Loucy (cell line): Measurements from ENCODE around the gene SLC39A1.

Source experiments
- H2AFZ ChIP-seq: fragments of 200-600 bp; sonication (generic); 2 replicates; pipeline ENCODE4 v1.6.0; 2016; ENCODE audit warnings: antibody characterized with exemption, mild to moderate bottlenecking, low read length, moderate library complexity
- H3F3A ChIP-seq: fragments of 200-600 bp; 2 replicates; pipeline ENCODE4 v1.6.0; 2016; ENCODE audit warnings: antibody characterized with exemption, low read depth, mild to moderate bottlenecking
- H3K27me3 ChIP-seq: fragments of 200-600 bp; sonication (generic); 2 replicates; pipeline ENCODE4 v1.6.1; 2014; ENCODE audit warnings: low read length, mild to moderate bottlenecking; ENCODE audit not compliant: insufficient read depth, poor library complexity, severe bottlenecking
- H3K36me3 ChIP-seq: fragments of 200-600 bp; sonication (generic); 2 replicates; pipeline ENCODE4 v1.6.1; 2016; ENCODE audit warnings: low read length; ENCODE audit not compliant: insufficient read depth
- H3K4me1 ChIP-seq: fragments of 200-600 bp; sonication (generic); 2 replicates; pipeline ENCODE4 v1.5.1; 2014; ENCODE audit warnings: low read length, mild to moderate bottlenecking; ENCODE audit not compliant: insufficient read depth, poor library complexity, severe bottlenecking
- H3K4me2 ChIP-seq: fragments of 200-600 bp; sonication (generic); 2 replicates; pipeline ENCODE4 v1.6.0; 2014; ENCODE audit warnings: antibody characterized with exemption, low read length, low read depth, mild to moderate bottlenecking; ENCODE audit not compliant: poor library complexity, severe bottlenecking
- H3K4me3 ChIP-seq: fragments of 200-600 bp; sonication (generic); 2 replicates; pipeline ENCODE4 v1.5.1; 2014; ENCODE audit warnings: low read length, mild to moderate bottlenecking, mixed read lengths; ENCODE audit not compliant: poor library complexity, severe bottlenecking
- H3K79me2 ChIP-seq: fragments of 200-600 bp; sonication (generic); 2 replicates; pipeline ENCODE4 v1.6.1; 2014; ENCODE audit warnings: low read length; ENCODE audit not compliant: insufficient read depth
- H3K9ac ChIP-seq: fragments of 200-600 bp; sonication (generic); 2 replicates; pipeline ENCODE4 v1.6.0; 2014; ENCODE audit warnings: mild to moderate bottlenecking, low read depth, low read length, moderate library complexity; ENCODE audit not compliant: poor library complexity, severe bottlenecking
- H3K9me2 ChIP-seq: fragments of 200-600 bp; sonication (generic); replicated peaks from 2 replicates; pipeline ENCODE4 v1.6.1; 2016; ENCODE audit warnings: low read depth, low read length, mixed read lengths
- H3K9me3 ChIP-seq: fragments of 200-600 bp; sonication (generic); 2 replicates; pipeline ENCODE4 v1.6.1; 2014; ENCODE audit warnings: mild to moderate bottlenecking, antibody characterized with exemption, low read length, low read depth; ENCODE audit not compliant: insufficient read depth
- H4K20me1 ChIP-seq: fragments of 200-600 bp; sonication (generic); 2 replicates; pipeline ENCODE4 v1.6.0; 2014; ENCODE audit warnings: antibody characterized with exemption, low read length, mild to moderate bottlenecking; ENCODE audit not compliant: insufficient read depth, poor library complexity, severe bottlenecking
- CTCF ChIP-seq: fragments of 200-600 bp; sonication (generic); conservative IDR thresholded peaks from 2 replicates; pipeline ENCODE4 v1.5.1; 2014; ENCODE audit warnings: mild to moderate bottlenecking, antibody characterized with exemption, low read length
- EZH2phosphoT487 ChIP-seq: fragments of 200-600 bp; IDR thresholded peaks from 2 replicates; pipeline ENCODE4 v1.6.1; 2018; ENCODE audit warnings: antibody characterized with exemption, mild to moderate bottlenecking, moderate library complexity, borderline replicate concordance

The SLC39A1 gene

GRCh38 chr1:153936011-153936802, 27.1 kb downstream of the SLC39A1 start:
- TF ChIP-seq CTCF = no peak
- no peak for TF ChIP-seq EZH2phosphoT487
- no peaks in the 10 kb centered on the region for H3K4me1 ChIP-seq
- no peak overlapping the region for H3K4me3 ChIP-seq
- peaks cover 51% of the 10 kb centered on the region; the same call in 1 of the 2 replicates for H3K36me3 ChIP-seq
- H3K79me2 ChIP-seq = no peaks in the 10 kb centered on the region
- H3K9ac ChIP-seq = no peak overlapping the region
- no peaks in the 10 kb centered on the region for H3K9me2 ChIP-seq
- H4K20me1 ChIP-seq = no peaks in the 10 kb centered on the region
- H3F3A ChIP-seq = no peaks in the 10 kb centered on the region
- H3K4me2 ChIP-seq = no peak overlapping the region
- no peaks in the 10 kb centered on the region for H3K27me3 ChIP-seq
- no peak overlapping the region for H2AFZ ChIP-seq
- no peaks in the 10 kb centered on the region for H3K9me3 ChIP-seq

GRCh38 chr1:153934746-153935145, 28.6 kb downstream of the SLC39A1 start:
- Histone ChIP-seq H2AFZ (no peak overlapping the region), H3K27me3 (no peaks in the 10 kb centered on the region), H3K4me3 (no peak overlapping the region), H3K9me2 (no peaks in the 10 kb centered on the region), H3K9ac (no peak overlapping the region), H3K9me3 (no peaks in the 10 kb centered on the region), H3K4me1 (no peaks in the 10 kb centered on the region), H3K4me2 (no peak overlapping the region), H3F3A (no peaks in the 10 kb centered on the region), H3K79me2 (no peaks in the 10 kb centered on the region), H3K36me3 (peaks cover 40% of the 10 kb centered on the region; the same call in 1 of the 2 replicates), H4K20me1 (no peaks in the 10 kb centered on the region)
- TF ChIP-seq CTCF (no peak), EZH2phosphoT487 (no peak)

DNA sequence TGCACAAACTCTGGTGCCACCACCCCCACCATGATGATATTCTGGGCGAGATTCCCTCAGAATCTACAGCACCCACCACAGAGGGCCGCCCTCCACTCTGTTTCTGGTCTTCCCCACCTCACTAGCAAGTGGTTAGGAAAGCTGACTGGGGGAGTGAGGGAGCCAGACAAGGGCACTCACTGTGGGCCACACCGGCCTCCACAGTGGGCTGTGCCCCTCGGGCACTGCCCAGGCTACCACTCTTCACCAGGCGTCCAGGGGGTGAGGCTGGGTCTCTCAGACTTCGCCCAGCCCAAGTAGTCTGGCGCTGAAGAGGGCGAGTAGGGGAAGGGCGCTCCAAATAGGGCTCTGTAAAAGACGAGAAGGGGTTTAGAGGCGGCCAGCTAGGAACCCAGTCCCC, 29.4 kb downstream of the SLC39A1 start:
- H3K36me3 ChIP-seq = peaks cover 35% of the 10 kb centered on the region; the same call in 1 of the 2 replicates
- H2AFZ ChIP-seq = no peak overlapping the region
- no peaks in the 10 kb centered on the region for H3K9me2 ChIP-seq
- H3K27me3 ChIP-seq = no peaks in the 10 kb centered on the region
- no peak overlapping the region for H3K4me3 ChIP-seq
- no peak overlapping the region for H3K9ac ChIP-seq
- H4K20me1 ChIP-seq = no peaks in the 10 kb centered on the region
- H3K4me1 ChIP-seq = no peaks in the 10 kb centered on the region
- TF ChIP-seq CTCF = no peak
- no peak for TF ChIP-seq EZH2phosphoT487
- no peak overlapping the region for H3K4me2 ChIP-seq
- H3K79me2 ChIP-seq = no peaks in the 10 kb centered on the region
- H3F3A ChIP-seq = no peaks in the 10 kb centered on the region
- H3K9me3 ChIP-seq = no peaks in the 10 kb centered on the region
